Stimulated activated naive CD8-positive, alpha-beta T cell treated with anti-CD3 and anti-CD28 coated beads, Interleukin-15, Interleukin-2, amounts not matched to agents 100 U/mL and 50 U/mL, for 24 hours (primary cell): ENCODE results near the gene DNASE1L3.

Source experiments
- ATAC-seq: fragments of 150-1000 bp; cut with Tn5 transposase; one replicate; pipeline ENCODE4 v1.10.0; 2021
- DNase-seq: peaks from one replicate; pipeline ENCODE4 v3.0.0; 2021

Gene DNASE1L3

DNA sequence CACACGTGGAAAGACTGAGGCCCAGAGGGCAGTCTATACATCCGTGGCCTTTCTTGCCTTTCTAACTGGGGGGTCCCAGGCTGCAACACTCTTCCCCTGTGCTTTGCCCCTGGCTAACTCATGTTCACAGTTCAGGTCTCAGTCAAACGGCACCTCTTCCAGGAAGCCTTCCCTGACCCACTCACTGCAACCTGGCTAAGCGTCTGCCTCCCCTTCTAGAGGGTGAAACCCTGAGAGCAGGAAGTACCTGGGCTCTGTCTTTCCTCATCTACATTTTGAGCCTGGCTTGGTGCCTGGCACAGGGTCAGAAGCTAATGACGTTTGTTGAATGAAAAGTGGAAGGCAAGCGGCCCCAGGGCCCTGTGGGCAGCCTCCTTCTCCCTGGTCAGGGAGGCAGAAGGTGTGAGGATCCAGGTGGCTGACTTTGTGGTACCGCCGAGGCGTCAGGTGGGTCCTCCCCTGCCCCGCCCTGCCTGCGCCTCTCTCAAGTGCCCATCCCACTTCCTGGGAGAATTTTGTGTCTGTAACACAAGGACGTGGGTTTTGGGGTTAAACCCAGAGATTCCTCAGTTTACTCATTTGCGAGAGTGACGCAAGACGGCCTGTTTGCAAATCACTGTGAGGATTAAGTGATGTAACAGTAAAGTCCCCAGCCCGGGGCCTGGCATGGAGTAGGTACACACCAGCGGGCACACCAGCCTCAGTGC is 32.1 kb downstream of the DNASE1L3 start:
- DNase-seq: no peak
- no peak for ATAC-seq

- DNase-seq: peak; percentile 96
- ATAC-seq: peak; percentile 88
These were observed 32.8 kb downstream of the DNASE1L3 start for GRCh38 chr3:58177747-58178527.

- DNase-seq: no peak
These were observed 33.8 kb downstream of the DNASE1L3 start for GRCh38 chr3:58176827-58177489.

DNA sequence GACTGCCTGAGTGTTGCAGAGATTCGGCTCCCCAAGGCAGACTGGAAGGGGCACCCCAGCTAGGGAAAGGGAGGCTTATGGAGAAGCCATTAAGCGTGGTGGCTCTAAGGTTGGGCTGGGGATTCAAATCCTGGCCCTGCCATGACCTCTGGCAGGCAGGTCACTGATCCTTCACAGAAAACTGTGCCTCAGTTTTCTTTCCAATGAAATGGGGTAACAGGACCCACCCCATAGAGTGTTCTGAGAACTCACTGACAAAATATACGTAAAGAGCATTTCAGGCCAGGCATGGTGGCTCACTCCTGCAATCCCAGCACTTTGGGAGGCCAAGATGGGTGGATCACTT is 34.6 kb downstream of the DNASE1L3 start:
- ATAC-seq (no peak), DNase-seq (no peak)

More at GRCh38 chr3:58176827-58177489, 33.8 kb downstream of the DNASE1L3 start:
- ATAC-seq: peak; percentile 11

DNA sequence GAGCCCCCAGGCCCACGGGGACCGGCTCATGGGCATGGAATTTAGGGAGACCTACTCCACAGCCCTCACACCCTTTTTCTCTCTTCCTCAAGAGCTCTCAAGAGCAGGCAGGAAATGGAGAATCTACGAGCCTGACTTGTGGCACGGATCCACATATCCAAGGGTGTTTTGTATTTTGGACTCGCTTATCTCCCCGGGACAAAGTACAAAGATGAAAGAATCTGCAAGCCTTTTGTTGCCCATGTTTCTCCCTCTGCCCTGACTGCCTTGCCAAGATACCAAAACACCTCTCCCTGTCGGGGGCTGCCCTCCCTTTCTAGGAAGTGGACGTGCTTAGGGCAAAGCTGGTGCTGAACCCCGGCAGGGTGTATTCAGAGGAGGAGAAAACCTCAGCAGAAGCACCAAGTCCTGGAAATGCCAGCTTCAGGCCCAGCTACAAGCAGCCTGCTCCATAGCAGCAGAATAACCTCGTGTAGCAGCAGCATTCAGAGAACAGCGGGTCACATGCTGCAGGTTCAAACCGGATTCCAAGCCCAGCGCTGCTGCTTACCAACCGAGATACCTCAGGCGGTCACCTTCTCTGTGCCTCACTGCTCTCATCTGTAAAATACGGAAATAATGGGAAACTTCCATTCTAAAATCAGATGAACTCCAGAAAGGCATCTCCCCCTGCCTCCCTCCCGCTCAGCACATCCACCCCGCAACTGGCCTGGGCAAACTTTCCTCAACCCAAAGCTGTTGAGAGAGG is 35.2 kb downstream of the DNASE1L3 start:
- ATAC-seq: no peak
- DNase-seq: no peak

DNA sequence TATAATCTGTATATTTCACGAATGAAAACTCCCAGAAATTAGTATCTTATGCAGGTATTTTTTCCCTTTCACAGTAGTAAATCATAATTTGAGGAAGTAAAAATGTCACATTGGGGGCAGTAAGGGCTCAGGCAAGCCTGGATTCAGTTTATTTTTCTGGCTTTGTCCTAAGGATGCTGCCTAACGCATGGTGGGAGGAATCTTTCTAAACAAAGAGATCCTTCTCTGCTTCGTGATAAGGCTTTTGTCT is 35.7 kb downstream of the DNASE1L3 start:
- DNase-seq: no peak
- ATAC-seq: no peak

- ATAC-seq (no peak), DNase-seq (peak; percentile 55)
These were observed 36.9 kb downstream of the DNASE1L3 start for GRCh38 chr3:58173669-58174398.

GRCh38 chr3:58173029-58173668 is 37.6 kb downstream of the DNASE1L3 start:
- ATAC-seq: no peak
- no peak for DNase-seq

DNA sequence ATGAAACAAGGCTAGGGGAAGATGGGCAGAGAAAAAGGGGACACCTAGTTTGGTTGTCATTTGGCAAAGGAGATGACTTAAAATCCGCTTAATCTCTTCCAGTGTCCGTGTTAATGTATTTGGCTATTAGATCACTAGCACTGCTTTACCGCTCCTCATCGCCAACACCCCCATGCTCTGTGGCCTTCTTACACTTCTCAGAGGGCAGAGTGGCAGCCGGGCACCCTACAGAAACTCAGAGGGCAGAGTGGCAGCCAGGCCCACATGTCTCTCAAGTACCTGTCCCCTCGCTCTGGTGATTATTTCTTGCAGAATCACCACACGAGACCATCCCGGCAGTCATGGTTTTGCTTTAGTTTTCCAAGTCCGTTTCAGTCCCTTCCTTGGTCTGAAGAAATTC is 39.6 kb downstream of the DNASE1L3 start:
- no peak for DNase-seq
- ATAC-seq: no peak

- no peak for DNase-seq
- no peak for ATAC-seq
These were observed 40.4 kb downstream of the DNASE1L3 start for GRCh38 chr3:58170376-58170775.

GRCh38 chr3:58169371-58169770 is 41.4 kb downstream of the DNASE1L3 start:
- DNase-seq (no peak), ATAC-seq (no peak)

DNA sequence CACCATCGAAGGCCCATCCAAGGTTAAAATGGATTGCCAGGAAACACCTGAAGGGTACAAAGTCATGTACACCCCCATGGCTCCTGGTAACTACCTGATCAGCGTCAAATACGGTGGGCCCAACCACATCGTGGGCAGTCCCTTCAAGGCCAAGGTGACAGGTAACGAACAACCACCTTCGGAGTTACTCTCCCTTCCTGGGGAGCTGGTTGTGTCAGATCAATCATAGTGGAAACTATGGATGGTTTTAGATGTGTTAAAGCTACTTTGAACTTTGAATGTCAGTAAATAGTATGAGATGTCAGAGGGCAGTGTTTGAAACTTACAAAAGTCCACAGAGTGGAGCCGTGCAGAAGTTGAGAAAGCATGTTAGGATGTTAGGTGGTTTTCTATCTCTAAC is 42.3 kb downstream of the DNASE1L3 start:
- DNase-seq (no peak), ATAC-seq (no peak)

GRCh38 chr3:58167431-58168351 is 43.1 kb downstream of the DNASE1L3 start:
- DNase-seq: peak; percentile 80

DNA sequence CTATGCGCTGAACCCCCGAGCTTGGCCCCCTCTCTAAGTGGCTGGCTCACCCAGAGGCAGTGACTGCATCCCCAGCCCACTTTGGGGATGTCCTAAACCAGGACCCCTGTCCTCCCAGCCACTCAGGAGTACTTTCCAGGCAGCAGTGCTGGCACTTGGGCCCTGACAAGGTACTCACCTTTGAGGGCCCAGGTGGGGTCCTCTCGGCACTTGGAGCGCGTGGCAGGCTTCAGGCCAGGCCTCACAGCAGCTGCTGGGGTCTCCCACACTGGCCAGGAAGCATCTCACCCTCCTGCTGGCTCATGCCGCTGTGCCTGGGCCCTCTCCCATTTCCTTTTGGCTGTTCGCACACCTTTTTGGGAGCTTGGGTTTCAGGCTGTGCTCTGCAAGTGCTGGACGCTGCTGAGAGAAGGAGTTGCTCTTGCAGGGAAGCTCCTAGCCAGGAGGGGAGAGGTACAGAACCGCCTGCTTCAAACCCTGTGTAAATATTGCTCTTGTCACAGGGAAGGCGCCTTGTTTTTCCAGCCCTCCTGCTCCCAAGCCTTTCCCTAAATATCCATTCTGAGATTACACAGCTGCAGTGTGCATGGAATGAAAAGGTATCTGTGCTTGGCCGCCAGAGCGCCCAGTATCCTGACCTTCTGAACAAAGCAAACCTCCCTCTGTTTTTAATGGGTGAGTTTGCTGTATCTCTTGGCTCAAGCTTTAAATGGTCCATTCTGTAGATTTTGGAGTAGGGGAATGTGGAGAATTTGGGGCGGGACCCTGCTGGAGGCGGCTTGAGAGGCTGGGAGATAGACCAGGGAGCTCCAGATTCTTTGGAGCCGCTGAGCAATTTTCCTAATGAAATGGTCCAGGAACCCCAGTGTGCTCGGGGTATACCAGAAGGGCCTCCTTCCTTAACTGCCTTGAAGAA is 45.6 kb downstream of the DNASE1L3 start:
- ATAC-seq (no peak), DNase-seq (no peak)

More at GRCh38 chr3:58167431-58168351, 43.1 kb downstream of the DNASE1L3 start:
- ATAC-seq: peak; percentile 83

DNA sequence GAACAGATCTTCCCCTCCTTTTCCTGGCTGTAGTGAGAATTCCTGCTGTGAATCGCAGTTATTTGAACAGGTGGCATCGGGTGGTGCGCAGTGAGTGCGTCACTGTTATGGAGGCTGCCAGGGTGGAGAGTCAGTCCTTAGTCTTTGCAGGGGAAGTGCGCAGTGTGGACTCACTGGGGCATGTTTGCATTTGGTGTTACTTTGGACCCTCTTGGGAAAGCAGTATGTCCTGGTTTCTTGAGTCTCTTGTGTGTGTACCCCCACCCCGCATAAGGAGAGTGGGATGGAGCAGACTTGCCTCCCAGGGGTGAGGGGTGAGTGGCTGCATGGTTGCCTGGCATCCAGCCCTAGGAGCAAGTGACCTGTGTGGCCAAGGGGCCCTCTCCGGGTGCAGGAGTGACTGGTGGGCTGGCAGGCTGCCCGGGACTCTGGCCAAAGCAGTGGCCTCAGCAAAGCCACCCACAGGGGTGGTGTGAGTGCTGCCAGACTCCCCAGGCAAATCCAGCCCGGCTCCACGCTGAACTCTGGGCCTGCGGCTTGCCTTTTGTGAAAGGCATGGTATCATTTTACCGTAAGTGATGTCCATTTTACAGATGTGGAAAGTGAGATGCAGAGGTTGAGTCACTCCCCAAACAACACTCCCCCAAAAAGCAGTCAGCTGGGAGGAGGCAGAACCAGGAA is 46.4 kb downstream of the DNASE1L3 start:
- DNase-seq (no peak), ATAC-seq (no peak)

GRCh38 chr3:58163234-58163633 is 47.5 kb downstream of the DNASE1L3 start:
- ATAC-seq: no peak
- no peak for DNase-seq

- DNase-seq: no peak
- no peak for ATAC-seq
These were observed 49.1 kb downstream of the DNASE1L3 start for GRCh38 chr3:58161435-58162398.

- ATAC-seq: no peak
- DNase-seq: no peak
These were observed 50.4 kb downstream of the DNASE1L3 start for GRCh38 chr3:58160399-58160798.
